Mammary epithelial cell (primary cell): ENCODE results near the gene SLC4A3.

ENCODE experiments used
- EZH2 ChIP-seq: IDR thresholded peaks from 2 replicates; pipeline ENCODE4 v1.6.1; 2012; ENCODE audit warnings: low read length, inconsistent platforms, borderline replicate concordance
- TF ChIP-seq, protein P1 (sequence below), 2 donors: IDR thresholded peaks in 1 of 2; conservative IDR thresholded peaks in 1 of 2; 2 replicates each; pipeline ENCODE4 v1.5.1; 2011 to 2012; ENCODE audit warnings: inconsistent platforms in 2 of 2, low read length in 2 of 2, mild to moderate bottlenecking in 2 of 2, control low read depth in 1 of 2, low read depth in 1 of 2; ENCODE audit not compliant: insufficient read depth in 1 of 2; ENCODE audit errors: extremely low read depth in 1 of 2

DNA sequence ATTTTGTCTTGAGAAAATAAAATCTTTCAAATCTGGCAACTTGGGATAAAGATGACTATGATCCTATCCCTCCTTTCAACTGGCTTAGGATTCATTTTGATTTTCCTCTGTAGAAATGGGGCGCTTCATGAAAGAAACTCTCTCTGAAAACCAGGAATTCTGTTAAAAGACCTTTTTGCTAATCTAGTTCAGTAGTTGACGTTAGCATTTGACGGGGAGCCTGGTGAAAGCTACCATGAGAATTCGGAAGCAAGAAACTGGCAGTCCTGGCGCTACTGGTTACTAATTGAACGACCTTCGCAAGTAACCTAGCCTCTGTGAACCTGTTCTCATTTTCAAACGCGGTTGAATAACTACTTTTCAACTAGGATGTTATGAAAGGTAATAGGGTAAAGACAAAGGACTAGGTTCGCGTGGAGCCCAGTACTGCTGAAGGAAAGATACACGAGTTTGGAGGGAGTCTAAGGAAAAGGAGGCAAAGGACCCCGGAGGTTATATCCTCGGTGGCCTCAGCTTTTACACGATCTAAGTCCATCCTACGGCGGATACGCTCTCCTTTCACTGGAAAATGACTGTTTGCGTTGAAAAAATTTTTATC lies 30.4 kb upstream of the SLC4A3 start:
- TF ChIP-seq, protein P1, sequence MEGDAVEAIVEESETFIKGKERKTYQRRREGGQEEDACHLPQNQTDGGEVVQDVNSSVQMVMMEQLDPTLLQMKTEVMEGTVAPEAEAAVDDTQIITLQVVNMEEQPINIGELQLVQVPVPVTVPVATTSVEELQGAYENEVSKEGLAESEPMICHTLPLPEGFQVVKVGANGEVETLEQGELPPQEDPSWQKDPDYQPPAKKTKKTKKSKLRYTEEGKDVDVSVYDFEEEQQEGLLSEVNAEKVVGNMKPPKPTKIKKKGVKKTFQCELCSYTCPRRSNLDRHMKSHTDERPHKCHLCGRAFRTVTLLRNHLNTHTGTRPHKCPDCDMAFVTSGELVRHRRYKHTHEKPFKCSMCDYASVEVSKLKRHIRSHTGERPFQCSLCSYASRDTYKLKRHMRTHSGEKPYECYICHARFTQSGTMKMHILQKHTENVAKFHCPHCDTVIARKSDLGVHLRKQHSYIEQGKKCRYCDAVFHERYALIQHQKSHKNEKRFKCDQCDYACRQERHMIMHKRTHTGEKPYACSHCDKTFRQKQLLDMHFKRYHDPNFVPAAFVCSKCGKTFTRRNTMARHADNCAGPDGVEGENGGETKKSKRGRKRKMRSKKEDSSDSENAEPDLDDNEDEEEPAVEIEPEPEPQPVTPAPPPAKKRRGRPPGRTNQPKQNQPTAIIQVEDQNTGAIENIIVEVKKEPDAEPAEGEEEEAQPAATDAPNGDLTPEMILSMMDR (conservative IDR thresholded peaks at IDR 0.05 in 1 of 2, IDR thresholded peaks at IDR 0.05 in 1 of 2; ENCODE audit: extremely low read depth in 1 of 2, insufficient read depth in 1 of 2, low read depth in 1 of 2, low read length in 2 of 2), result no peak
- no peak for TF ChIP-seq EZH2
